ENCODE results near the gene GALNT2.

GALNT2 gene

DNA sequence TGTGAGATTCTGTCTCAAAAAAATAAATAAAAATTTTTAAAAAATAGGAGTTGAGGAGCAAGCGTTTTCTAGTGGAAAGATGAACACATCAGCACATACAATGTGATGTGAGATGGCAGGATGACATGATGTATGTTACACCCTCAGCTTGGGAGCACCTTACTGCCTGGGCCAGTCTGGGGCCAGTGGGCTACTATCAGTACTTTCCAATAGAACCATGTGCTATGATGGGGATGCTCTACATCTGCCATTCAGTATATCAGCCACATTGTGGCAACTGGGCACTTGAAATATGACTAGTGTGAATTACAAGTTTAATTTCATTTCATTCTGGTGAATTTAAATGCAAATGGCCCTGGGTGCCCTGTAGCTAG, 203.1 kb downstream of the GALNT2 start:
- no peak for DNase-seq

DNA sequence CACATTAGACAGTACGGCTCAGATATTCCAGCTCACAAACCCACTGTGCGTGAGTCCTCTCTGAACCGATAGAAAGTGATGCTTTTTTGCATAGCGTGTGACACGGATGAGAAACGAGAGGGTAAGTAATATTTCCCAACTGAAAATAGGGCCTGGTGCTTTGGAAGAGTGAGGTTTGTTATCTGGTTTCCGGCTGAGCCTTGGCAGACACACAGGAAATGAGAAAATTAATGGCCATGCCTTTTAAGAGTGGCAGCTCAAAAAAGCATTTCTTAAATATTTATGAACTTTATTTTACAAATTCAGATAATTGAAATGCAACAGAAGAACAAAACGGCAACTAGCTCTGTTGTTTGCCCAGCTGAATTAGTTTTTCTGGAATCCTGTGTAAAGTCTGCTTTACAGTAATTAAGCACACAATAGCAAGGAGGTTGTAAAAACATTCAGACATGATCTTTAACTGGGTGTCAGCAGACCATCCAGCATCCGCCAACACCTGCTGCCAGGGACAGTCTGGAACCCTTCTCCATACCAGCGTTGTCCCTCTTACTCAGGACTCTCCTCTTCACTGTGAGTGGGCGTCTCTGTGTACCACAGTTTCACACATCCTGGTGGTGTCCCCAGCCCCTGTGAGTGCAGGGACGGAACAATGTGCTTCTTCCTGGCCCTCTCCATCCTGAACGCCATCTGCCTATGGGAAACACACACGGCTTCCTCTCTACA, 203.7 kb downstream of the GALNT2 start:
- no peak for DNase-seq

DNA sequence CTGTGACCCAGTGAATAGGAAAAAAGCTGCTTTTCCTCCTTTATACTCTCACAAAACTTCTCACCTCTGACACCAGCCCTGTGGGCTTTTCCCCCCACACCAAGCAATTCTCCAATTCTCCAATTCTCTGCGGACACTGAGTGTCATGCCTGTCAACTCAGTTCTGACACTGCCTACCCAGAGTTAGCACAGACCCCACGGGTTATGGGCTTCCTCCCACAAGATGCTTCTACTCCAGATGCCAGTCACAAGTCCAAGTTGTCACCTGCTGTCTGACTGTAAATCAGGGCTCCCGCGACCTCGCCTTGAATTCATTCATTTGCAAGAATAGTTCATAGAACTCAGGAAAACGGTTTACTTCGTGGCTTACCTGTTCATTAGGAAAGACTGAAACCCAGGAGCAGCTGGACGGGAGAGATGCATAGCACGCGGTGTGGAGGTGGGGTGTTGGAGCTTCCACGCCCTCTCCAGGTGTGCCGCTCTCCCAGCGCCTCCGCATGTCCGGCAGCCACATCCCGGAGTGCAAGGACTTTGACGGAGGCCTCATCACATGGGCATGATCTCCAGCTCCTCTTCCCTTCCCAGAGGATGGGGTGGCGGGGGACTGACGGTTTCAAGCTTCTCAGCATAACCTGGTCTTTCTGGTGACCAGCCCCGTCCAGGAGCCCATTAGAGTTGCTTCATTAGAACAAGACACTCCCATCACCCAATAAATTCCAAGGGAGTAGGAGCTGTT, 204.4 kb downstream of the GALNT2 start:
- no peak for DNase-seq

DNA sequence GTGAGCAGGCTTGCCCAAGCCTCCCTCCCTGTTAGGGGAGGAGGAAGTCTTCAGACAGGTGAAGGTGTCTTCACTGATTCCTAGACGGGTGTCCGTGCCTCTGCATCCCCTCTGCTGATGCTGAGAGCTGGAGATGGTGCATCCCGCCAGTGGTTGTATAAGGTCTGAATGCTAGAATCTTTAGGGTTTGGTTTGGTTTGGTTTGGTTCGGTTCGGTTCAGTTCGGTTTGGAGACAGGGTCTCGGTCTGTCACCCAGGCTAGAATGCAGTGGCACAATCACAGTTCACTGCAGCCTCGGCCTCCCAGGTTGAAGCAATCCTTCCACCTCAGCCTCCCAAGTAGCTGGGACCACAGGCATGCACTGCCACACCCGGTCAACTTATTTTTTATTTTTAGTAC, 205.5 kb downstream of the GALNT2 start:
- no peak for DNase-seq

DNA sequence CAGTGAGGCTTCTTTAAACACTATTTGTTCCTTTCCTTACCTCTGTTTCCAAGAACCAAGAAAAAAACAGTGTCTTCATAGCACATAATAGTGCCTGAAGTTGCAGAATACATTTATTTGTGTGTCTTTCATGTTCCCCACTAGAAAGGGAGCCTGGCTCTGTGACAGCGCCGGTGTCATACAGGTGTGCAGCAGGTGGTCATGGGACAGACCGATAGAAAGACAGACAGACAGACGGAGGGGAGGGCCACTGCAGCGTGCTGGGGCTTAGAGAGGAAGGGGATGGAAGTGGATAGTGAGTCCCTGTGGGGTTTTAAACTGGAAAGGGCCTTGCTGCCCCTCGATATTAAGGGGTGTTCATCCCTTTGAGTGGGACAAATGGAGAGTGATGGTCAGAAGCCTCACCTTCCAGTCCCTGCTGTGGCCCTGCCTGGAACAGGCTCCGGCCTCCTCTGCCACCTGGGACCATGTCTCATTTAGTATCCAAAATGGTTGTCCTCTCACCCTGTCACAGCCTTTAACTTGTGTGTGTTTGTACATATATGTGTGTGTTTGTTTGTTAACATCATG, 206.2 kb downstream of the GALNT2 start:
- DNase-seq, result no peak

DNA sequence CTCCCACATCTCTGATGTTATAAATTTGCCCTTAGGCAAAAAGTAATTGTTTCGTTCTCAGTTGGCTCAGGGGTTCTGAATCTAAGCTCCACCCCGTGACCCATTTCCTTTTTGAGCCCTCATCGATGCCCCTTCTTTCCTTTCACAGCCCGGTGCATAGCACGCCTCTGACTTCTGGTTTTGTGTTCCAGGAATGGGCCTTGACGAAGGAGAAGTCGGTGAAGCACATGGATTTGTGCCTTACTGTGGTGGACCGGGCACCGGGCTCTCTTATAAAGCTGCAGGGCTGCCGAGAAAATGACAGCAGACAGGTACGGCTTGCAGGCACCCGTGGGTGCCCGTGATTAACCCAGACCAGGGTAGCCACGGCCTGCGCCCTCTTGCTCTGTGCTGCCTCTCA, 207.2 kb downstream of the GALNT2 start:
- DNase-seq, result no peak

DNA sequence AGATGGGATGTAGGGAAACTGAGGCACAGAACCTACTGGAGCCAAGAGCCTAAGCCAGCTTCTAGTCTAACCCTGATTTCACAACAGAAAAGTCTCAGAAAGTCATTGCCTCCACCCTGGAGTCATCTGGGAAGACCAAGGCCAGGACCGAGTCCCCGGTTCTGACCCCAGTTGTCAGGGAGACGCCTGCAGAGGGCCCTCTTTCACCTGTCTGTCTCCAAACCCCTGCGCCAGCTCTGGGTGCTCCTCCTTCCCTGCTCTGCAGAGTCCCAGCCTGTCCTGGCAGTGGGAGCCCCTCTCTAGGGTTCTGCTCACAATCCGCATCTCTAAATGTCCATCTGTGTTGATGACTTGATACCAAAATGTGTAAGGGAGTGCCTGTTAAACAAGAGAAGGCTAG, 209.4 kb downstream of the GALNT2 start:
- DNase-seq, result no peak

DNA sequence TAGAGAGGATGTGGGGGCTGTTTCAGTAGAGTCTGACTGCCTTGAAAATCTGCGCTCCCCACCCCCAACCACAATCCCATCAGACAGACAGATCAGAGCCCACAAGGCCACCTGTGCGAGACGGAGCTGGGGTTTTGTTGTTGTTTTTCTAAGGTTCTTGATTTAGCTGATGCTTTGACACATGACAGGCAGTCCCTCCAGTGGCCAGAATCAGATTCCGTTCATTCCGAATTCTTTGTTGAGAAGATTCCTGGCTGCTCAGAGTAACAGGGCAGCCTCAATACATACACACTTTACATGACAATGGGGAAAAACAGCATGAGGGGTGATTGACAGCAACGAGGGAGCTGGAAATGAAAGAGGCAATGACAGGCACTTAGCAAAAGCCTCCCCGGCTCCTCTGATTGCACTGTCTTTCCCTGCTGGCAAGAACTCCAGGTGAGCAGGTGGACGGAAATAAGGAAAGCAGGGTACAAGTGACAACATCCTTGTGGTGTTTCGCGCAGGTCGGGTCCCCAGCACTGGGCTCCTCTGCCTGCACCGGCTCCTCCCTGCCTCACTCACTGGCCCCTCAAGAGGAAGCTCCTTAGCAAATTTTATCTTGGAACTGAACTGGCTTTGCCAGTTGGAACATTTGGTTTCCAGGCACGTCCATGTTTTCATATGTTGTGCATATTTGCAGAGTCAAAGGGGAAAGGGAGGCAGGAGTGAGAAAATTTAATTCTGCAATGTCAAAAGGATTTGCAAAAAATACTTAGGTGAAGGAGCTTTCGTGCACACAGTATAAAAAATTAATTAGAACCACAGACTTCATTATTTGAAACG, 210.4 kb downstream of the GALNT2 start:
- DNase-seq, result peak; percentile 37

DNA sequence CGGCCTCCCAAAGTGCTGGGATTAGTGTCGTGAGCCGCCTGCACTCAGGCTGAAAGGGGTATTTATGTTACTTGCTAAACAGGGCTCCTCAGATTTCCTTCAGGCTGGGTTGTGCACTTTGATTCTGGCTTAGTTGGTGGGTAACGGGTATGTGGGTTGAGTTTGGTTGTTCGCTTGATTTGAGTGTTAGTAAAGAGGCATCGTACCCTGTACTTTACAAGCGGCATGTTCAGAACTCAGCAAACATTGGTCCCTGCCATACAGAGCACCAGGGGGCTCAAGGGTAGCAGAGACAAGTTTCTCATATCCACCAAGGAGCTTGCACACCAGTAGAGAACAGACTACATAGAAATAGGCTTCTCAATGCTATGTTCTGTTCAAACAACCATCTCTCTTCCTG, 211.3 kb downstream of the GALNT2 start:
- DNase-seq, result no peak

DNA sequence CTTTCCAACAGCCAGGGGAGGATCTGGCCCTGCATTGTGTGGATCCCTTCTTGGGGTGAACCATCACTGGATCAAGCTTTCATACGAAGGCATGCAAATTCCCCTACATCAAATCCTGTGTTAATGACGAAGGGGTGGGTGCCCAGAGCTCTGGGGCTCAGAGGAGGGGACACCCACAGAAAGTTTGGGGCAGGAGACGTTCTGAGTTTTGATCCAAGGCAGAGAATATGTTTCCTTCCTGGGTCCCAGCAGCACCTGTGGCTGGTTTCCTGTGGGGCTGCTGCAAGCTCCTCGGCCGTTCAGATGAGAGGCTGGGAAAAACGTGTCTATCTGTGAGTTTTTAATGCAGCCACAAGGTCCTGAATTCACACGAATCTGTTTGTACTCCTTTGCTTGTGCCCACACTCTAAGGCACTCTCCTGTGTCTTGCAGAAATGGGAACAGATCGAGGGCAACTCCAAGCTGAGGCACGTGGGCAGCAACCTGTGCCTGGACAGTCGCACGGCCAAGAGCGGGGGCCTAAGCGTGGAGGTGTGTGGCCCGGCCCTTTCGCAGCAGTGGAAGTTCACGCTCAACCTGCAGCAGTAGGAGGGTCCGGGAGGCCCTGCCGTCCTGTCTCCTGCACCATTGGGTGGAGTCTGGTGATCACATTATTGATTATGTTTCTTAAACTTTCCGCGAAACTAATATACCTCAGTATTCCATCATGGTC, 212.0 kb downstream of the GALNT2 start:
- DNase-seq, result no peak

DNA sequence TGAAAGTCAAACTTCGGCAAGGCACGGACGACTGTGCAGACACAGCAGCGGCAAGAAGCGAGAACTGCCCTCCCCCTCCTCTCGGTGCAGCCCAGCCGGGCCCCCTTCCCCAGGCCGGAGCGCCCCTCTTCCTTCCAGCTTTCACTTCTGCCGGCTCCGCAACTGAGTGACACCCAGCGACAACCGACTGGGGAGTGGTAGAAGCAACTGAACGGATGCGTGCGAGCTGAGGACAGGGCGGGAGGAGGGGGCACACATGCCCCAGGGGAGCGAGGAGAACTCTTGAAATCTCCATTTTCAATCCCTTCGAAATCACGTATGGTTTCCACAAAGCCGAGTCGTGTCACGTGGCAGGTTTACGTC, 212.5 kb downstream of the GALNT2 start:
- no peak for DNase-seq

DNA sequence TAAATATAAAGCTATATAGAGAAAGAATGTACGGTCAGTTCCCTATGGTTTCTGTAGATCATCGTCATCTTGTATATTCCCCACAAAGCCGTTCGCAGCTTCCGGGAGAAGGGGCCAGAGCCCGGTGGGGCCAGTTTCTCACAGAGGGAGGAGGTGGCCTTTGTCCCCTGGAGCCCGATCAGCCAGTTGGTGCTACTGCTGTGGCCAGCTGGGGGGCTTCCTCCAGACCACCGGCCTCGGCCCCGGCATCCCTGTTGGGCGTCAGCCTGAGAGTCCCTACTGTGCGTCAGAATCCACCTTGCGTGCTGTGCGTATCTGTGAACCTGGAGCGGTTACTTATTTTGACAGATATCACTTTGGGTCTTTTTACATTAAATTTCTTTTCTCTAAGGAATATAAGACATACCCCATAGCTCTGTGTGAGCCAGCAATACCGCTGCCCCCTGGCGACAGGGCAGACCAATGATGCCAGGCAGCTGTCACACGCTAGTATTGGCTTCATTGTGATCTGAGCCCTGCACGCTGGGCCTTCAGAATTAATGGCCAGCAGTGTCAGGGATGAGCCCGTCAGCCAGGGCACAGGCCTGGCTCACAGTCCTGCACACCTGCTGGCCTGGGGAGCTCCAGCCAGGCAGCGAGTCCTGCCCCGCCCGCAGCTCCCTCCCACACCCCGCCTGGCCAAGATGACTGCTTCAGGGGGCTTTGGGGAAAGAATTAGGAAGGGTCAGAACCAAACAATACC, 213.2 kb downstream of the GALNT2 start:
- no peak for DNase-seq

DNA sequence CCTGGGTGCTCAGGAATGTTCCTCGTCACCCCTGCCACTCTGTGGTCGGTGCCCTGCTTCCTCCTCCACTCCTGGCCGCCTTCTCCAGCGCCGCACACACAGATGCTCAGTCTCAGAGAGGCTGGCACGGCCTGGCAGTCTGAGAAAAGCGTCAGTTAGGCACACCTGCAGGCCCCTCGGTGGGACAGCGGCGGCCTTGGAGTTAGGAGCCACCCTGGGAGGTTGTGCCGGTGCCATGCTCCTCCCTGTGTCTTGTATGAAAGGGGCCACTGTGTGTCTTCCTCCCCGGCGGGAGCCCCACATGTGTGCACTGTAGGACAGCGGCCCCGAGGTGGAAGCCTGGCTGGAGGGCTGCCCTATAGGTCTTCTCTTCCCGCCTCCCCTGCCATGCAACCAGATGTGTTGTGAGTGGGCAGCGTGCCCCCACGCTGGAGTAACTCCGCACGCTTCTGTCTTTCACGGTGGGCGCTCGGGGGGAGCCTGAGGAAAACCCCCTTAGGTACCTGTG, 213.9 kb downstream of the GALNT2 start:
- DNase-seq, result no peak

DNA sequence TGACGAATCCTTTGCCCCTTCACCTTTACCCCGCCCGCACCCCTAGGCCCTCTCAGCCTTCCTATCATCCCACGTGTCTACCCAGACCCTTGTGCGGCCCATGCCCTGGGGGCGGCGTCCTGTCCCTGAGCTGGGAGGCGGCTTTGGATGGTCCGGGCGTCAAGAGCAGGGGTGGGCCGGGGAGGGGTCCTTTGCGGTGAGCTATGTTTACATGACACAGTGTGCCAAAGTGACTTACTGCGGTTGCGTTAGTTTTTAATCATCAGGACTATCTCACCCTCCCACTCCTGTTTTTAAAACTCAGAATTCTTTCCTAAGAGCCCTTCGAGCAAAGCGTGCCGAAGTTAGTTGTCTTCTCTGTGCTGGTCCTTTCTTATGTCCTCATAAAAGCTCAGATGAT, 214.5 kb downstream of the GALNT2 start:
- DNase-seq, result no peak

DNA sequence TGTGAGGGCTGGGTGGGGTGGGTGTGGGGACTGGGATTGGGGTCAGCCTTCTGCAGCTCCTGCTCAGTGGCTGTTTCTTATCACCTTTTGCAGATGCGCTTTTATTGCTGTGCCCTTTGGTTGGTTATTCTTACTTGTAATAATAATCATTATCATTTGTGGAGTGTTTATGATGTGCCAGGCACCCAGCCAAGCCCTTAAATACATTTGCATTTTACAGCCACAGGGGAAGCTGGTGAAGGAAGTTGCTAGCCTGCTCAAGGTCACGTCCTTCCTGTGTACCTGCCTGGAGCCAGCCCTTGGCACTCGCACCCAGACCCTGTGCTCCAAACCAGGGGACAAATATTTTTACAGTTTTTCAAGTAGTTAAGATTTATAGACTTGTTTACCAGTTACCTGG, 215.1 kb downstream of the GALNT2 start:
- DNase-seq, result no peak

DNA sequence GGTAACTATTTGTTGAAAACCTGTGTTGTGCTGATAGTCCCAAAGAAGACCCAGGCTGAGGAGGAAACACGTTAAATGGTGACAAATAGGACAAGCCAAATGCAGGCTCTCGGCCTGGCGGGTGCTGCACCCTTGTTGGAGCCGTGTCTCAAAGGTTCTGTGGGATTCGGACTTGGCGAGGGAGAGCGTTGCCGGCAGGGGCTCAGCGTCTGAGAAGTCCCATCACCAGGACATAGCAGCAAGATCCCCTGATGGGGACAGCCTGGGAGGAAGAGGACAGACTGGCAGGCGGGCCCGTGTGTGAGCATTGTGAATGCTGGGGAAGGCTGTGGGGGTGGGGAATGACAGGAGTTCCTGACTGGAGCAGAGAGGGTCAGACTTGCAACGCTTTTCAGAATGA, 216.6 kb downstream of the GALNT2 start:
- no peak for DNase-seq

DNA sequence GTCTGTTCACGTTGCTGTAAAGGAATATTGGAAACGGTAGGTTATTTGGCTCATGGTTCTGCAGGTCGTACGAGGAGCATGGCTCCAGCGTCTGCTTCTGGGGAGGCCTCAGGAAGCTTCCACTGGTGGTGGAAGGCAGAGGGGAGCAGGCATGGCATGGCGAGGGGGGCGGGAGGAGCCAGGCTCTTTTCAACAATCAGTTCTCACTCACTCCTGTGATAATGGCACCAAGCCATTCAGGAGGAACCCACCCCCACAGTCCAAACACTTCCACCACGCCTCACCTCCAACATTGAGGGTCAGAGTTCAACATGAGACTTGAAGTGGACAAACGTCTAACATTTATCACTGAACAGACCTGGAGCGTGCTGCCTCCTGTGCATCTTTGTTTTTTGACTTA, 217.9 kb downstream of the GALNT2 start:
- no peak for DNase-seq

DNA sequence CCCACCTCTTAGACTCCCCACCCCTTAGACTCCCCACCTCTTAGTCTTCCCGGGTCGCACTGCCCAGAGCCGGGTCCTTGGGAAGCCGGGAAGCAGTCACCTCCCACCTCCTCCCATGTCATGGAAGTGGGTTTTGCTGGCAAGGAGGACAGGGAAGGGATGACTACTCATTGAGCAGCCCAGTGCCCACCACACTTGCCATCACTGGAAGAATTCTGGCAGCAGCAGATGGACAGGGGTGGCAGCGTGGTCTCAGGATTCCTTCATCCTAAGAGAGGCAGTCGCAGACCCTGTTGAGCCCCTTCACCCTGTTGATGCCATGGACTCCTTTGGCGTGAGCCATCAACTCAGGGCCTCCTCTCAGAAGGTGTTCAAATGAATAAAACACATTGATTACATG, 218.3 kb downstream of the GALNT2 start:
- DNase-seq, result no peak

DNA sequence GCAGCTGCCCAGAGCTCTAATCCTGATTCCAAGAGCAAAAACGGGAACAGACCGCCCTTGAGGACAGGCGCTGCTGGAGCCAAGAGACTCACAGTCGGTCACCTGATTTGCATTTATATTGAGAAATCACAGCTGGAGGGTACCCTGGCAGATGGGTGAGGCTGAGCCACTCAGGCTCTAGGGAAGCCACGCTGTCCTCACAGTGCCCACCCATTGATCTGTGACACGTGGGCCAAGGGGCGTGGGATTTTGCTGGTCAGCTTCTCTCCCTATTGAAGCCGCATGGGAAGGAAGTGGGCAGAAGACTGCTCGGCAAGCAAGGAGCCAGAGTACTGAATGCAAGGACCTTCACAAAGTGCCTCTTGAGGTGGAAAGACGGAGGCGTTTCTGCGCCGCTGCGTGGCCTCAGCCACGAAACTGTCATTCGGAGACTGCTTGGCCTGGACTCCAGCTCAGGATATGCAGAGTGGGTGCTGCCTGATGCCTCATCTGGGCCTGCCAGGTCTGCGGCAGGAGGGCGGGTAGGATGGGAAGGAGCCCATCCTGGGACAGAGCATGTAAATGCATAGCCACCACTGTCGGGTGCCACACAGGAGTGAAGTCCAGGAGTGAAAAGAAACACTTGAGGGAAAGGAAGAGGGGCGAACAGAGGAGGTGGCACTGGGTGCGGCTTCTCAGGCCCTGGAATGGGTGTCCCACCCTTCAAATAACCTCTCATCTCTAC, 219.3 kb downstream of the GALNT2 start:
- DNase-seq, result no peak

DNA sequence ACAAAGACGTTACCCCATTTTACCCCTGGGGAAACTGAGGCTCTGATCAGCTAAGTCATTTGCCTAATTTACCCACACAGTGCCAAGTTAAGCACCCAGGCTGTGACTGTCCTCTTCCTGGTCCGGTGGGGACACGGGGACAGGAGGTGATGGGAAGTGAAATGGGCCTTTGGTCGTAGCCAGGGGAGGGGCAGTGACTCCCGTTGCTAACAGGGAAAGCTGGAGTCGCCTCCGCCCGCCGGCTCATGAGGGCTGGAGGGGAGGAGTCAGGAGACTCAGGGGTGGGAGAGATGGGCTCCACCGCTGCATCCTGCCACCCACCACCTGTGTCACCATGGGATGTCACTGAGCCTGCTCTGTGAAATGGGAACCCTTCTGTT, 219.8 kb downstream of the GALNT2 start:
- DNase-seq, result no peak

DNA sequence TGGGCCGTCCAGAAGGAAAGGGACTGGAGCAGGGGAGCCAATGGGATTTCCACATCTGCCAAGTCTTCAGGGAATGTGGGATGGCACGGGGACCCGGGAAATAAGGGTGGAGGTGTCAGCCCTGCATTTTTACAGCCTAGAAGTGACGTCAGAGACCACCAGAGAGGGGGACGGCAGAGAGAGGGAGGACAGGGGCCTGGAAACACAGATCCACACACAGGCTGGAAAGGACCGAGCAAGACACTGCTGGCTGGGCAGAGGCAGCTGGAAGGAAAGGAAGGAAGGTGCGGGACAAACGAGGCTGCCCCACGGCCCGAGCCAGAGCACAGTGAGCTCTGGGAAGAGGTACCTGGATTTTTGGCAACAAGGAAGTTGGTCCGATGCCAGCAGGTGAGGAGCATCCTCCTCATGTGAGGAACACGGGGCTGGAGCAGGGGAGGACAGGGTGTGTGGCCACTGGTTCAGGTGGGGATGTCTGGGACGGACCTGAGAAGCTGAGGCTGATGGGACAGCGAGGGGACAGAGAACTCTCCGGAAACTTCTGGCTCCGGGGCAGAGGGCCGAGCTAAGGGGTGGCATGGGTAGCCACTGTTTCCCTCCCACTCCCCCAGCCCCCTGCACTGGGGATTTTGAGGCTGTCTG, 220.8 kb downstream of the GALNT2 start:
- no peak for DNase-seq

Measured in activated gamma-delta T cell treated with Interleukin-2 at 50 U/mL for 16 hours (primary cell).